Left hindlimb (tissue), 1 donor: ENCODE results near the gene ZCCHC8.
A peak's percentile ranks its signal among the peaks of the same experiment; 100 is the strongest.
"Not testable (repeated sequence)": the region's sequence is repeated elsewhere in the genome, so short reads cannot be mapped to it uniquely, and the experiment has no call there.

Experiments
- DNase-seq: peaks from one replicate; pipeline ENCODE4 v3.0.0-alpha.2; 2018

The ZCCHC8 gene

DNA sequence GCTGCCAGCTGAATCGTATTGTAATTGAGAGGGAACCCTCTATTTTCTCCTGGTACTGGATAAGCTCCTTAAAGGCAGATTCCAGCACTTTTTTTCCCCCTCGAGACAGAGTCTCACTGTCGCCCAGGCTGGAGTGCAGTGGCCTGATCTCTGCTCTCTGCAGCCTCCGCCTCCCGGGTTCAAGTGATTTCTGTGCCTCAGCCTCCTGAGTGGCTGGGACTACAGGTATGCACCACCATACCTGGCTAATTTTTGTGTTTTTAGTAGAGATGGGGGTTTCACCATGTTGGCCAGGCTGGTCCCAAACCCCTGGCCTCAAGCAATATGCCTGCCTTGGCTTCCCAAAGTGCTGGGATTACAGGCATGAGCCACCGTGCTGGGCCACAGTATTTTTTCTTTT, 30.9 kb downstream of the ZCCHC8 start:
- DNase-seq: not testable (repeated sequence)

- no peak for DNase-seq
Observed at GRCh38 chr12:122467983-122468382, 32.7 kb downstream of the ZCCHC8 start.

DNA sequence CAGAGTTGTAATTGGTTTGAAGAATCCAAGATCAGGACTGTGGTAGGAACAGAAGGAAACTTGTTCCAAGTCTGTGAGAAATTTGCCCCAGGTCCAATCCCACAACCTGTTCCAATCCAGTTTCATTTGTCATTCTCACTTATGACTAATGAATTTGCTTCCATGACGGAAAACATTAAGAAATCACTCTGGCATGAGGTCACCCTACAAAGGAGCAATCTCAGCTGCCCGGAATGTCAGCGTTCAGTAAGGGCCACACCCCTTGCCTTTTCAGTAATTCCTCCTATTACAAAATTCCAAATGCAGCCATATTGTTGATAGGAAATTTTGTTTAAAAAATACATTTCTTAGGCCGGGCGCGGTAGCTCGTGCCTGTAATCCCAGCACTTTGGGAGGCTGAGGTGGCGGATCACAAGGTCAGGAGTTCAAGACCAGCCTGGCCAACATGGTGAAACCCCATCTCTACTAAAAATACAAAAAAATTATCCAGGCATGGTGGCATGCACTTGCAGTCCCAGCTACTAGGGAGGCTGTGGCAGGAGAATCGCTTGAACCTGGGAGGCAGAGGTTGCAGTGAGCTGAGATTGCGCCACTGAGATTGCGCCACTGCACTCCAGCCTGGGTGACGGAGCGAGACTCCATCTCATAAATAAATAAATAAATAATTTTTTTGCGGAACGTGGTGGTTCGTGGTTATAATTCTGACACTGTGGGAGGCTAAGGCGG, 36.3 kb downstream of the ZCCHC8 start:
- DNase-seq: not testable (repeated sequence)

DNA sequence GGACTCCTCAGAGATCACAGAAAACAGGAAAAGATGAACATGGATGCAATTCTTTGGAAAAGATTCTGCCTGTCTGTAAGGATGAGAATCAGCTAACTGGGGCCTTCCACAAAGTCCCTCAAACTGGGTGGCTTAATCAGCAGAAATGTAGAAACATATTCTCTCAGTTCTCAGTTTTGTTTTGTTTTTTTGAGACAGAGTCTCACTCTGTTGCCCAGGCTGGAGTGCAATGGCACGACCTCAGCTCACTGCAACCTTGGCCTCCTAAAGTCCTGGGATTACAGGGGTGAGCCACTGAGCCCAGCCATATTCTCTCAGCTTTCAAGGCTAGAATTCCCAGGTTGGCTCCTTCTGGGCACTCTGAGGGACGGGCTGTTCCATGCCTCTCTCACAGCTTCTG, 40.1 kb downstream of the ZCCHC8 start:
- no peak for DNase-seq

DNA sequence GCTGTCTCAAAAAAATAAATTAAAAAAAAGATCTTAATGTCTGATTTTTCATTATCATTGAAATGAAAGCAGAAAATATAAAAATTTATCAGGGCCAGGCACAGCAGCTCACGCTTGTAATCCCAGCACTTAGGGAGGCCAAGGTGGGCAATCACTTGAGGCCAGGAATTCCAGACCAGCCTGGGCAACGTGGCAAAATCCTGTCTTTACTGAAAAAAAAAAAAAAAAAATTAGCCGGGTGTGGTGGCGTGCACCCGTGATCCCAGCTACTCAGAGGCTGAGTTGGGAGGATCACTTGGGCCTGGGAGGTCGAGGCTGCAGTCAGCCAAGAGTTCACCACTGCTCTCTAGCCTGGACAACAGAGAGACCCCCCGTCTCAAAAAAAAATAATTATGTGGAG, 40.7 kb downstream of the ZCCHC8 start:
- DNase-seq: no peak

DNA sequence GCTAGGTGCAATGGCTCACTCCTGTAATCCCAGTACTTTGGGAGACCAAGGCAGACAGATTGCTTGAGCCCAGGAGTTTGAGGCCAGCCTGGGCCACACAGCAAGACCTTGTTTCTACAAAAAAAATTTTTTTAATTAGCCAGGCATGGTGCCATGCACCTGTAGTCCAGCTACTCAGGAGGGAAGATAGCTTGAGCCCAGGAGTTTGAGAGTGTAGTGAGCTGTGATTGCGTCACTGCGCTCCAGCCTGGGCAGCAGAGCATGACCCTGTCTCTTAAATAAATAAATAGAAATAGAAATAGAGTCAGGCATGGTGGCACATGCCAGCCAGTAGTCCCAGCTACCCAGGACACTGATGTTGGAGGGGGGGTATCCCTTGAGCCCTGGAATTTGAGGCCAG, 41.5 kb downstream of the ZCCHC8 start:
- no peak for DNase-seq

GRCh38 chr12:122458105-122459035, 42.4 kb downstream of the ZCCHC8 start:
- no peak for DNase-seq

DNA sequence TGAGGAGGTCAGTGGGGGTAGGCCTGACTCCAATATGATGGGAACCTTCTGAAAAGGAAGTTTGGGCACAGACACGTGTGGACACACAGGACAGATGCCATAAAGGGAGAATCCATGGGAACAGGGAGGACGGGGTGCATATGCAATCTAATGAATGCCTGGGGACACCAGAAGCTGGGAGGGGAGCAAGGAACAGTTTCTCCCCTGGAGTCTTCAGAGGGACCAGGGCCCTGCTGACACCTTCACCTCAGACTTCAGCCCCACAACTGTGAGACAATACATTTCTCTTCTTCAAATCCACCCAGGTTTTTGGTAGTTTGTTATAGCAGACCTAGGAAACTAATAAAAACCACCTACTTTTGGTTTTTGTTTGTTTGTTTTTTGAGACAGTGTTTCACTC, 43.1 kb downstream of the ZCCHC8 start:
- no peak for DNase-seq

GRCh38 chr12:122454739-122455138, 46.0 kb downstream of the ZCCHC8 start:
- DNase-seq: no peak

DNA sequence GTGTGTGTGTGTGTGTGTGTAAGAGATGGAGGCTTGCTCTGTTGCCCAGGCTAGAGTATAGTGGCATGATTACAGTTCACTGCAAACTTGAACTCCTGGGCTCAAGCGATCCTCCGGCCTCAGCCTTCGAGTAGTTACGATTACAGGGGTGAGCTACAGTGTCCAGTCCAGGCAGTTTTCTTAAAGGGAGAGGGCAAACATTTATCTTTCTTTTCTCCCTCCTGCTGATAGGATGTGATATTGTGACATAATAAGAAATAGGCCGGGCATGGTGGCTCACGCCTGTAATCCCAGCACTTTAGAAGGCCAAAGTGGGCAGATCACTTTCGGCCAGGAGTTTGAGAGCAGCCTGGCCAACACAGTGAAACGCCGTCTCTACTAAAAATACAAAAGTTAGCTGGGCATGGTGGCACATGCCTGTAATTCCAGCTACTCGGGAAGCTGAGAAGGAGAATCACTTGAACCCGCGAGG, 46.4 kb downstream of the ZCCHC8 start:
- DNase-seq: no peak

DNA sequence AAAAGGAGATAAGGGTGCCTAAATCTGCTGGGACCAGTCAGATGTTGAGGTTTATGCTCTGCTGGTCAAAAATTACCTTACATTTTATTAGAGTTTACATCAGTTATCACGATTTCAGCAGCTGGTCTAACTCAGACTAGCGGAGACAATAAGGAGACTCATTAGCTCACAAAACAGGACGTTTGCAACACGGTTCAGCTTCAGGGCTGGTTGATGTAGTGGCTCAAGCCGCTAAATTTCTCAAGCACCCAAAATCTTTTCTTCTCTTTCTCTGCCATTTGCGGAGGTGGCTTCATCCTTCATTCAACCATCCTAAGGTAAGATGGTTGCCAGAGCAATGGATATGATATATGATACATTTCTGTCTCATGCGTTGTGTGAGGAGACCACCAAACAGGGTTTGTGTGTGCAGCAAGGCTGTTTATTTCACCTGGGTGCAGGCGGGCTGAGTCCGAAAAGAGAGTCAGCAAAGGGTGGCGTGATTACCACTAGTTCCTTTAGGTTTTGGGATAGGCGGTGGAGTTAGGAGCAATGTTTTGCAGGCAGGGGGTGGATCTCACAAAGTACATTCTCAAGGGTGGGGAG, 47.9 kb downstream of the ZCCHC8 start:
- DNase-seq: no peak

DNA sequence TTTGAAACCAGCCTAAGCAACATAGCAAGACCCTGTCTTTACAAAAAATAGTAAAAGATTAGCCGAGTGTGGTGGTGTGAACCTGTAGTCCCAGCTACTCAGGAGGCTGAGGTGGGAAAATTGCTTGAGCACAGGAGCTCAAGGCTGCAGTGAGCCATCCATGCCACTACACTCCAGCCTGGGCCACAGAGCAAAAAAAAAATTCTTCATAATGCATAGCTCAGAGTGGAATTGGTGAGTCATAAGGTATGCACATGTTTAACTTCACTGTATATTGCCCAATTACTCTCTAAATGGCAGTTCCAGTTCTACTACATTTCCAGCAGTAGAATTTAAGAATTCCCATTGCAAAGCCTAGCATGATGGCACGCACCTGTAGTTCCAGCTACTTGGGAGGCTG, 51.4 kb downstream of the ZCCHC8 start:
- no peak for DNase-seq

- not testable (repeated sequence) for DNase-seq
Observed at GRCh38 chr12:122447825-122448224, 52.9 kb downstream of the ZCCHC8 start.

GRCh38 chr12:122446390-122446789, 54.3 kb downstream of the ZCCHC8 start:
- DNase-seq: not testable (repeated sequence)

GRCh38 chr12:122444071-122444470, 56.7 kb downstream of the ZCCHC8 start:
- not testable (repeated sequence) for DNase-seq

DNA sequence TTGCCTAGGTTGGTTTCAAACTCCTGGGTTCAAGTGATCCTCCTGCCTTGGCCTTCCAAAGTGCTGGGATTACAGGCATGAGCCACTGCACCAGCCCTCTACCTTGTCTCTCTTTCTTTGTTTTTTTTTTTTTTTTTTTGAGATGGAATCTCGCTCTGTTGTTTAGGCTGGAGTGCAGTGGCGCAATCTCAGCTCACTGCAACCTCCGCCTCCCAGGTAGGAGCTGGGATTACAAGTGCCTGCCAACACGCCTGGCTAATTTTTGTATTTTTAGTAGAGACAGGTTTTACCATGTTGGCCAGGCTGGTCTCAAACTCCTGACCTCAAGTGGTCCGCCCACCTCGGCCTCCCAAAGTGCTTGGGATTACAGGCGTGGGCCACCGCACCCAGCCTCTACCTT, 61.9 kb downstream of the ZCCHC8 start:
- DNase-seq: not testable (repeated sequence)

DNA sequence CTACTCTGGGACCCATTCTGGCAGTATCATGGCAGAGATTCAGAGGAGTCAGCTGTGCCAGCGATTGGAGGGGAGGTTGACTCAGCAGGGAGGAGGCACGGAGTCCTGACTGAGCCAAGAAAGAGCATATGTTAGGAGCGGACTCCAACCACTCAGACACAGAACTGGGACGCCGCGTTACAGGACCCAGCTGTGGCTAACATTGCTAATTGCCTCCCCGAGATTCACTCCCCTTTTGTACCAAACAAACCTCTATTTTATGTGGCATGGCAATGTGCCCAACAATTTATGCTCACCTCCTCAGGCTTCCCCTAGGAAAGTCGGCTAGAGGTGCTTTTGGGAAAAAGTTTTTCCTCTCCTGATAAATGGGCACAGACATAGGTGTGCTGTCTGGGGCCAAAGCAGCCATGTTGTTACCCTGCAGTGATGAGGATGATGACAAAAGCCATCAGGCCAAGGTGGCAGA, 63.0 kb downstream of the ZCCHC8 start:
- DNase-seq: peak; percentile 49

GRCh38 chr12:122435186-122435585, 65.5 kb downstream of the ZCCHC8 start:
- DNase-seq: no peak

DNA sequence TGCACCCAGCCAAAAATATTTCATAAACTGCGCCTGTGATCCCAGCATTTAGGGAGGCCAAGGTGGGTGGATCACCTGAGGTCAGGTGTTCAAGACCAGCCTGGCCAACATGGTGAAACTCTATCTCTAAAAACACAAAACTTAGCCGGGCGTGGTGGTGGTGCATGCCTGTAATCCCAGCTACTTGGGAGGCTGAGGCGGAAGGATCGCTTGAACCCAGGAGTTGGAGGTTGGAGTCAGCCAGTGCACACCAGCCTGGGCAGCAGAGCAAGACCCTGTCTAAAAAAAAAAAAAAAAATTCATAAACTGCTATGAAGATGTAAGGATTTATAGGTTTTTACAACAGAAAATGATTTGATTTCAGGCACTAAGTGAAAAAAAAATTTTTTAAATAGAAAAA, 71.7 kb downstream of the ZCCHC8 start:
- DNase-seq: not testable (repeated sequence)

- DNase-seq: no peak
Observed at GRCh38 chr12:122427403-122427802, 73.3 kb downstream of the ZCCHC8 start.

GRCh38 chr12:122423258-122424165, 77.2 kb downstream of the ZCCHC8 start:
- DNase-seq: peak; percentile 48

DNA sequence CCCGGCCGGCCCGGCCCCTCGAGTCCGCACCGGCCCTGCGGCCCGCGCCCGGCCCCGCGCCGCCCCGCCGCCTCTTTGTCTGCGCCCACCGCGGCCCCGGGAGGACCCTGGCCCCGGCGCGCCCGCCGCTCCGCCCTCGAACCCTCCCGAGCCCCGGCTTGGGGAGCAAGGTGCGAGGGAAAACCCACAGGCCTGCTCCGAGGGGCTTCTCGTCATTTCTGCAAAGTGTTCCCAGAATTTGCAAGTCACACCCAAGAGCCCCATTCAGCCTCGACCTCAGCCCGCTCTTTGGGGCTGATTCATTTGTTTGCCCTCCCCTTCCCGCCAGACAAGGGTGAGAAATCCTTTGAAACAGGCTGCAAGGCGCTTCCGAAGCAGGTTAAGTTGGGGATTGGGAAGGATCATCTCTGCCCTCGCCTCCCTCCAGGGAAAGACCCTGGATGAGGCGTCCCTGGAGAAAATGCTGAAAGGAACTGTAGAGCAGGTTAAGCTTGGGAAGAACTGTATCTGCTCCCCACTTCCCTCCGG, 77.9 kb downstream of the ZCCHC8 start:
- DNase-seq: peak; percentile 53
